HEK293T (cell line): Measurements from ENCODE around the gene SLC39A10.

Experiments used
- CTCF ChIA-PET: fragments of 350-600 bp; formaldehyde crosslinking; extraction: SDS; loops from one replicate; lab custom pipeline; 2021; ENCODE audit warnings: antibody characterized with exemption, inconsistent platforms; lab: Yijun Ruan, JAX
- POLR2A ChIA-PET: fragments of 350-600 bp; formaldehyde crosslinking; extraction: SDS; loops from one replicate; lab custom pipeline; 2020; ENCODE audit warnings: antibody characterized with exemption, inconsistent platforms; lab: Yijun Ruan, JAX
- DNase-seq: peaks from one replicate; pipeline ENCODE4 v3.0.0; 2012; ENCODE audit warnings: mixed read lengths; ENCODE audit errors: extremely low spot score
- ARNT ChIP-seq: fragments of 450-650 bp; IDR thresholded peaks from 2 replicates; pipeline ENCODE4 v1.6.1; 2017; ENCODE audit warnings: mild to moderate bottlenecking
- BHLHE40 ChIP-seq: fragments of 450-650 bp; IDR thresholded peaks from 2 replicates; pipeline ENCODE4 v1.6.1; 2016; ENCODE audit warnings: mild to moderate bottlenecking, moderate library complexity, borderline replicate concordance
- CTBP1 ChIP-seq: fragments of 450-650 bp; IDR thresholded peaks from 2 replicates; pipeline ENCODE4 v1.6.1; 2016; ENCODE audit warnings: borderline replicate concordance
- ELF4 ChIP-seq: fragments of 450-650 bp; IDR thresholded peaks from 2 replicates; pipeline ENCODE4 v1.6.1; 2017; ENCODE audit warnings: antibody characterized with exemption
- FOXA1 ChIP-seq: fragments of 450-650 bp; IDR thresholded peaks from 2 replicates; pipeline ENCODE4 v1.6.1; 2016; ENCODE audit warnings: mild to moderate bottlenecking
- FOXK2 ChIP-seq: fragments of 450-650 bp; IDR thresholded peaks from 2 replicates; pipeline ENCODE4 v1.6.1; 2016; ENCODE audit warnings: mild to moderate bottlenecking
- FOXM1 ChIP-seq: fragments of 450-650 bp; IDR thresholded peaks from 2 replicates; pipeline ENCODE4 v1.6.1; 2017; ENCODE audit warnings: mild to moderate bottlenecking, borderline replicate concordance
- HDGF ChIP-seq: fragments of 450-650 bp; IDR thresholded peaks from 2 replicates; pipeline ENCODE4 v1.6.1; 2017; ENCODE audit warnings: antibody characterized with exemption, borderline replicate concordance
- L3MBTL2 ChIP-seq: fragments of 450-650 bp; conservative IDR thresholded peaks from 2 replicates; pipeline ENCODE4 v1.6.1; 2016; ENCODE audit warnings: mild to moderate bottlenecking
- LEF1 ChIP-seq: fragments of 450-650 bp; IDR thresholded peaks from 2 replicates; pipeline ENCODE4 v1.6.1; 2017; ENCODE audit warnings: mild to moderate bottlenecking, borderline replicate concordance
- NFRKB ChIP-seq: fragments of 450-650 bp; IDR thresholded peaks from 2 replicates; pipeline ENCODE4 v1.6.1; 2016; ENCODE audit warnings: mild to moderate bottlenecking, moderate library complexity
- SP1 ChIP-seq: fragments of 450-650 bp; IDR thresholded peaks from 2 replicates; pipeline ENCODE4 v1.6.1; 2017
- SUZ12 ChIP-seq: fragments of 450-650 bp; IDR thresholded peaks from 2 replicates; pipeline ENCODE4 v1.6.1; 2016; ENCODE audit warnings: mild to moderate bottlenecking
- TARDBP ChIP-seq: fragments of 450-650 bp; IDR thresholded peaks from 2 replicates; pipeline ENCODE4 v1.6.1; 2016
- ZNF384 ChIP-seq: fragments of 450-650 bp; IDR thresholded peaks from 2 replicates; pipeline ENCODE4 v1.6.1; 2016
- TF ChIP-seq, protein P1 (sequence below): fragments of 450-650 bp; IDR thresholded peaks from 2 replicates; pipeline ENCODE4 v1.6.1; 2016

Gene SLC39A10, protein sequence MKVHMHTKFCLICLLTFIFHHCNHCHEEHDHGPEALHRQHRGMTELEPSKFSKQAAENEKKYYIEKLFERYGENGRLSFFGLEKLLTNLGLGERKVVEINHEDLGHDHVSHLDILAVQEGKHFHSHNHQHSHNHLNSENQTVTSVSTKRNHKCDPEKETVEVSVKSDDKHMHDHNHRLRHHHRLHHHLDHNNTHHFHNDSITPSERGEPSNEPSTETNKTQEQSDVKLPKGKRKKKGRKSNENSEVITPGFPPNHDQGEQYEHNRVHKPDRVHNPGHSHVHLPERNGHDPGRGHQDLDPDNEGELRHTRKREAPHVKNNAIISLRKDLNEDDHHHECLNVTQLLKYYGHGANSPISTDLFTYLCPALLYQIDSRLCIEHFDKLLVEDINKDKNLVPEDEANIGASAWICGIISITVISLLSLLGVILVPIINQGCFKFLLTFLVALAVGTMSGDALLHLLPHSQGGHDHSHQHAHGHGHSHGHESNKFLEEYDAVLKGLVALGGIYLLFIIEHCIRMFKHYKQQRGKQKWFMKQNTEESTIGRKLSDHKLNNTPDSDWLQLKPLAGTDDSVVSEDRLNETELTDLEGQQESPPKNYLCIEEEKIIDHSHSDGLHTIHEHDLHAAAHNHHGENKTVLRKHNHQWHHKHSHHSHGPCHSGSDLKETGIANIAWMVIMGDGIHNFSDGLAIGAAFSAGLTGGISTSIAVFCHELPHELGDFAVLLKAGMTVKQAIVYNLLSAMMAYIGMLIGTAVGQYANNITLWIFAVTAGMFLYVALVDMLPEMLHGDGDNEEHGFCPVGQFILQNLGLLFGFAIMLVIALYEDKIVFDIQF

DNA sequence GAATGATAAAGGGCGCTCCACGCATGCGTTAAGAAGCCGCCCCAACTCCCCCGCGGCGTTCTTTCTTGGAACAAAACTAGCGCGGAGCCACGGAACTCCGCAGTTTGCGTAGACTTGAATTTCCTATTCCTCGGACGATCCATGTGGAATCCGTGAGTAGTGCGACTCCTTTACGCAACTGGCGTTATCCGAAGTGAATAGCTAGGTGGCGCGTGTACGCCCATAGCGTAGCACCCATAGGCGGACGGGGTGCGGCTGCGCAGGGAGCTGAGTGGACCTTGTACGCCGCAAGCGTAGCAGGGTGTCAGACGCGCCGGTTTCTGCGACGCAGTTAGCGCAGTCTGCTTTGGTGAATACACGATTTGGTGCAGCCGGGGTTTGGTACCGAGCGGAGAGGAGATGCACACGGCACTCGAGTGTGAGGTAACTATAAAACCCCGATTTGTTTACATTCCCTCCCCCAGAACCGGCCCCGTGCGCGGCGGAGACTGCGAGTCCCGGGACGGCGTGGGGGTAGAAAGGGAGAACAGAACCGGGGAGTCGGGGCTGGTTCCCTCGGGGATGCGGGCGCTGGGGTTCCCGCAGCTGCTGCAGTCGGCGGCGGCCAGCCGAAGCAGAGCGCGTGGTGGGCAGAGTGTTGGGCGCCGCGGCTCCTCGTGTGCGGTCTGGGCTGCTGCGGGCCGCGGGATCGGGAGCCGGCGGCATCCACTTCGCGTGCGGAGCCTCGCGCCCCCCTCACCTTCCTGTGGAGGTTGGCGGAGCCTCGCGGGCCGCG, at the start of gene SLC39A10:
Gene SLC39A10, plus strand, starts transcription at position 368 of the 775 bp plus-strand sequence. CDS start 22,817 bp downstream, outside the sequence.
- ChIA-PET POLR2A (interaction anchor here (0.6 to 1.4 kb wide), 13 partner anchors 9 to 411 kb away, joined by 3 to 12 read pairs (median 3); partner anchors contain the start of gene DNAH7), CTCF (no interaction called here)
- peak; percentile 88 for DNase-seq
- TF ChIP-seq, protein P1, sequence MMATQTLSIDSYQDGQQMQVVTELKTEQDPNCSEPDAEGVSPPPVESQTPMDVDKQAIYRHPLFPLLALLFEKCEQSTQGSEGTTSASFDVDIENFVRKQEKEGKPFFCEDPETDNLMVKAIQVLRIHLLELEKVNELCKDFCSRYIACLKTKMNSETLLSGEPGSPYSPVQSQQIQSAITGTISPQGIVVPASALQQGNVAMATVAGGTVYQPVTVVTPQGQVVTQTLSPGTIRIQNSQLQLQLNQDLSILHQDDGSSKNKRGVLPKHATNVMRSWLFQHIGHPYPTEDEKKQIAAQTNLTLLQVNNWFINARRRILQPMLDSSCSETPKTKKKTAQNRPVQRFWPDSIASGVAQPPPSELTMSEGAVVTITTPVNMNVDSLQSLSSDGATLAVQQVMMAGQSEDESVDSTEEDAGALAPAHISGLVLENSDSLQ, result no peak
- TF ChIP-seq FOXM1, result no peak
- TF ChIP-seq SP1, result no peak
- no peak for TF ChIP-seq CTBP1
- peak; percentile 8; the same call in 1 of the 2 replicates for TF ChIP-seq L3MBTL2

DNA sequence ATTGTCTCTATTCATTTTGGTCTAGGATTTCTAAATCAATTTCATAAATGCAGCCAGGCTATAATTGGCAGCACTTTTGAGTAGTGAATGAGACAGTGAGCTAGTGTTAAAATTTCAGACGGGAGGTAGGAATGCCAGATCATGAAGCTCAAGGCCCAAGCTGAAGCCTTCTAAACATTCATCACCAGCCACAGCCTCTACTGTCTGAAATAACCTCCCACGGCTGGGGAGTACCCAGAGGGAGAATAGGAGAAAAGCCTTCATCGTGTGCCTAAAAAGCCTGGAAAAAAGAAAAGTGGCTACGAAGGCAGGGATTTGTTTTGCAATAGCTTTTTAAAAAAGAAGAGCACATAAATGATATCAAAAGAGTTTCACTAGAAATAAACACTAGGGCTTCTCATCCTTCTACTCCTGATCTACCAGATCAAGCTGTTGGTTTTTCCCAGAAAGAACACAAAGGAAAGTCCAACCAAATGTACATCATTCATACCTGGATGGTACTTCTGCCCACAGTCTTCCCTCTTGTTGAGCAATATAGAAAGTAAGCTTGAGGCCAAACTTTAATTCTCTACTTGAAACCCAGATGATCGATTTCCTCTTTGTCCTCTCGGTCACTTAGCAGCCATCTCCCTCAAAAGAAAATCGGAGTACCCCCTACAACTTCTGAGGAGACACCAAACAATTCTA, 48.1 kb upstream of the SLC39A10 start:
- DNase-seq, result no peak
- ChIA-PET CTCF (interaction anchor here (0.8 kb wide), 1 partner anchor 51 kb away, joined by 3 read pairs; no protein-coding TSS in a partner anchor), POLR2A (interaction anchor here (1.0 kb wide), 1 partner anchor 48 kb away, joined by 4 read pairs; the partner anchor contains the start of gene SLC39A10)
- TF ChIP-seq ARNT (no peak), SP1 (no peak), FOXK2 (no peak), ELF4 (no peak), LEF1 (no peak), HDGF (no peak), ZNF384 (no peak), BHLHE40 (no peak), CTBP1 (no peak), FOXM1 (no peak), NFRKB (no peak), SUZ12 (no peak), L3MBTL2 (no peak)
- TF ChIP-seq, protein P1, result no peak

DNA sequence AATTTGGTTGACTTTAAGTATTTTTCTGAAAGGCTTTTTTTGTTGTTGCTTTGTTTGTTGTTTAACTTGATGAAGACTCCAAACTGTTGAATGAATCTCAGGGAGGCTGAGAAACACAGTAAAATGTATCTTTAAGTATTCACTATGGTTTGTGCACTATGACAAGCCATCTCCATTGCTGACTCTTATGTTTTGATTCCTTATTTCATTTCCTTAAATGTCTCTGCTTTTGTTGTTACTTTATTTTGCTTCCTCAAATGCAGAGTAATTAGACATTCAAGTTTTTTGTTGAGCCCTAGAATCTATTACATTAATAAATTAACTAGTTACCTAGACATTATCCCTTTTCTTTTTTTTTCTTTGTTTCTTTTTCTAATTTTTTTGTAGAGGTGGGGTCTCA, 46.3 kb upstream of the SLC39A10 start:
- CTCF ChIA-PET, result no interaction called here
- TF ChIP-seq ZNF384 (no peak), LEF1 (no peak), FOXK2 (no peak), TARDBP (no peak), CTBP1 (no peak), SUZ12 (no peak), SP1 (no peak), BHLHE40 (no peak), FOXM1 (no peak), FOXA1 (no peak)
- TF ChIP-seq, protein P1, result no peak
- POLR2A ChIA-PET, result no interaction called here
- no peak for DNase-seq

DNA sequence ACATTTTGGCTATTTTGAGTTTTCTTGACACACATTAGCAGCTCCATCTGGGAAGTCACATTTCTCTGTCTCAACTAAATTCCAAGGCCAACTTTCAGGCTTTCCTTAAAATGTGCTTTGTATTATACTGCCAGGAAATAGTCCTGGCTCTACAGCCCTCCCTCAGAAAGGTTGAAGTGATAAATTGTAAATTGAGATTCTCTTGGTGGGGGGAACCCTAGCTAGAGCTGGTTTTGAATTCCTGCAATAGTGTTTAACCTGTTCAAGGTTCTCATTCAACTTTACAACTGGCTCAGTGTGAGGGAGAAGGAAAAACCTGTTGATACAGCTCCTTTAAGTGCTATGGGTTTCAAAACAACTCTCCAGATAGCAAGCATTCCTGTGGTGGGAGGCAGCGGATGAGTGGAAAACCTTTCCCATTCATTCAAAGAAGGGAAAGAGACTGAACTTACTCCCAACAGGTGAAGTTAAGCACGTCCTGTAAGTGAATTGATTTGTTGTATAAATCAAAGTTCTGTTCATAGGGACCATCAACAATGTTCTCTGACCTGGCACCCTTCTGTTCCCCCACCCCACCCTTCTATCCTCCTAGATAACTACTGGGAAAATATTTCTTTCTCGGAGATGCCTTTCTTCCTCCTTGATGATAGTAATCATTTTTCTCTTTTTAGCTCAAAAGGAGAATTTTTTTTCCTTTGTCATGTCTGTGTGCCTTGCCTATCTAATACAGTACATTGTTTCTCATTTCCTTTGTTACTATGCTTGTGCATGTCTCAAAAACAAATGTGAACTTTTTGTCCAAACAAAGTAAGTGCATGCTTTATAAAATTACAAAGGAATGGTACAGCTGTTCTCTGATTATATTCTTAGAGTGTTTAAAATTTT, 44.2 kb upstream of the SLC39A10 start:
- TF ChIP-seq FOXK2 (no peak), NFRKB (no peak), SP1 (no peak), FOXA1 (no peak), TARDBP (no peak), HDGF (no peak), CTBP1 (no peak), BHLHE40 (no peak), FOXM1 (no peak)
- ChIA-PET POLR2A (interaction anchor here (1.2 kb wide), 1 partner anchor 44 kb away, joined by 3 read pairs; the partner anchor contains the start of gene SLC39A10), CTCF (no interaction called here)
- DNase-seq, result peak; percentile 19
